ENCODE measurements around the gene GMDS.

GMDS gene

GRCh38 chr6:1842334-1842733, 403.1 kb downstream of the GMDS start:
- no peak overlapping the region for H3K4me3 ChIP-seq (ENCODE audit: low read length)
- no peak for DNase-seq (ENCODE audit: low read depth)
- TF ChIP-seq CTCF (IDR thresholded peaks at IDR 0.05; ENCODE audit: insufficient read depth, low read depth, low read length, missing control alignments): no peak

- H3K4me3 ChIP-seq (ENCODE audit: low read length): no peak overlapping the region
- no peak for DNase-seq (ENCODE audit: low read depth)
- TF ChIP-seq CTCF (IDR thresholded peaks at IDR 0.05; ENCODE audit: insufficient read depth, low read depth, low read length, missing control alignments): no peak
Observed at GRCh38 chr6:1841136-1841535, 404.3 kb downstream of the GMDS start.

- H3K4me3 ChIP-seq (ENCODE audit: low read length): no peak overlapping the region
- DNase-seq (ENCODE audit: low read depth): peak; percentile 58
- no peak for TF ChIP-seq CTCF (IDR thresholded peaks at IDR 0.05; ENCODE audit: insufficient read depth, low read depth, low read length, missing control alignments)
Observed at GRCh38 chr6:1840491-1841121, 404.8 kb downstream of the GMDS start.

- no peak for DNase-seq (ENCODE audit: low read depth)
- TF ChIP-seq CTCF (IDR thresholded peaks at IDR 0.05; ENCODE audit: insufficient read depth, low read depth, low read length, missing control alignments): no peak
- H3K4me3 ChIP-seq (ENCODE audit: low read length): no peak overlapping the region
Observed at GRCh38 chr6:1839361-1839760, 406.0 kb downstream of the GMDS start.

GRCh38 chr6:1838604-1839213, 406.7 kb downstream of the GMDS start:
- peak; percentile 67 for DNase-seq (ENCODE audit: low read depth)
- H3K4me3 ChIP-seq (ENCODE audit: low read length): no peak overlapping the region
- TF ChIP-seq CTCF (IDR thresholded peaks at IDR 0.05; ENCODE audit: insufficient read depth, low read depth, low read length, missing control alignments): no peak

- DNase-seq (ENCODE audit: low read depth): peak; percentile 25
- TF ChIP-seq CTCF (IDR thresholded peaks at IDR 0.05; ENCODE audit: insufficient read depth, low read depth, low read length, missing control alignments): no peak
- no peak overlapping the region for H3K4me3 ChIP-seq (ENCODE audit: low read length)
Observed at GRCh38 chr6:1837826-1838225, 407.6 kb downstream of the GMDS start.

GRCh38 chr6:1836690-1837089, 408.7 kb downstream of the GMDS start:
- no peak for DNase-seq (ENCODE audit: low read depth)
- no peak for TF ChIP-seq CTCF (IDR thresholded peaks at IDR 0.05; ENCODE audit: insufficient read depth, low read depth, low read length, missing control alignments)
- H3K4me3 ChIP-seq (ENCODE audit: low read length): no peak overlapping the region

Measured in epithelial cell of esophagus (primary cell).